Progenitor cell of endocrine pancreas (in vitro differentiated cells): Measurements from ENCODE around the gene ITGA4. TPM values are rescaled to one million over a fixed set of nuclear protein-coding genes. Genes with fewer than 3 reads are reported as not detected.

Experiments
- DNase-seq: peaks from one replicate; pipeline ENCODE4 v3.0.0; 2021; ENCODE audit warnings: low spot score; ENCODE audit not compliant: unreplicated experiment
- H3K27ac Mint-ChIP-seq: 2 replicates; pipeline ENCODE4 v1.8.0; 2021; ENCODE audit warnings: mild to moderate bottlenecking, moderate library complexity, mixed read lengths
- H3K27me3 Mint-ChIP-seq: 2 replicates; pipeline ENCODE4 v1.8.0; 2021; ENCODE audit warnings: mixed read lengths
- H3K36me3 Mint-ChIP-seq: 2 replicates; pipeline ENCODE4 v1.8.0; 2022; ENCODE audit warnings: mixed read lengths; ENCODE audit not compliant: insufficient read depth
- H3K4me1 Mint-ChIP-seq: 2 replicates; pipeline ENCODE4 v1.8.0; 2021; ENCODE audit warnings: low read depth, mixed read lengths
- H3K4me3 Mint-ChIP-seq: 2 replicates; pipeline ENCODE4 v1.8.0; 2021; ENCODE audit warnings: low read depth, mild to moderate bottlenecking, moderate library complexity, mixed read lengths
- H3K9me3 Mint-ChIP-seq: 2 replicates; pipeline ENCODE4 v1.8.0; 2021; ENCODE audit warnings: low read depth, mixed read lengths
- total RNA-seq: library from RNA; stranded (reverse); gene quantifications from 2 replicates; pipeline ENCODE4 v1.2.1, GENCODE V29; 2021
- TF ChIP-seq, protein P1 (sequence below): fragments of 200-600 bp; sonication (generic); IDR thresholded peaks from one replicate; pipeline ENCODE4 v1.5.0; 2021; ENCODE audit warnings: antibody characterized with exemption, mild to moderate bottlenecking; ENCODE audit not compliant: unreplicated experiment

Gene ITGA4
- total RNA-seq, 1 donor from 2014 or later = 0.96 TPM

DNA sequence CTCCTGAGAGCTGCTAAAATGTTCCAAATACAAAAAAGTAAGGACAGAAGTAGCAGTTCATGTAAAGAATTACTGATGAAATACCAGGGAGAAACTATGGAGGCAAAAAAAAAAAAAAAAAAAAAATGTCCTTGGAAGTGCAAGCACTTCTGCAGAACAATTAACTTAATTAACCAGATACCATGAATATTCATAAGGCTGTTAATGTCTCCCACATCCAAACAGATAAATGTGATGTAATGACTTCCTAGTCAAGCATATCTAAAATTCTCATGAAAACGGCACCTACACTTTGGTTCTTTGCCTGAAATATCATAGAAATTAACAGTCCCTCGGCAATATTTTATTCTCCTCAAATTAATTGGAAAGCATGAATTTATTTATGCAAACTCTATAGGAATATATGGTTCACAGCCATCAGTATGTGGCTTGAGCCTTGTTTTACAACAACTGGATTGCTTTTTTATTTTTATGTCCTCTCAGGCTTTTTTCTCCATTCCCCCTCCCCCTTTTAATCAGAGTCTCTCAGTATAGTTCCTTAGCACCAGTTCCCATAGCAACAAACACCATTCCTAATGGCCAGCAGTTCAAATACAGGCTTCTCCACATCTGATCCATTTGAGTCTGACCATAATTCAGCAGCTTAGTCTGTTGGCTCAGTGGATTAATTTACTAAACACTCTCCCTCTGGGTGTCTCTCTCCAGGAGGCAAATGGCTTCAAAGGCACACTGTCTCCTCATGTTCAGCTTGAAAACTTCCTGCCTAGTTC is 97.1 kb downstream of the ITGA4 start:
- no peaks in the 10 kb centered on the region for H3K36me3 Mint-ChIP-seq
- H3K27ac Mint-ChIP-seq = no peak overlapping the region
- no peaks in the 10 kb centered on the region for H3K4me1 Mint-ChIP-seq
- TF ChIP-seq, protein P1, sequence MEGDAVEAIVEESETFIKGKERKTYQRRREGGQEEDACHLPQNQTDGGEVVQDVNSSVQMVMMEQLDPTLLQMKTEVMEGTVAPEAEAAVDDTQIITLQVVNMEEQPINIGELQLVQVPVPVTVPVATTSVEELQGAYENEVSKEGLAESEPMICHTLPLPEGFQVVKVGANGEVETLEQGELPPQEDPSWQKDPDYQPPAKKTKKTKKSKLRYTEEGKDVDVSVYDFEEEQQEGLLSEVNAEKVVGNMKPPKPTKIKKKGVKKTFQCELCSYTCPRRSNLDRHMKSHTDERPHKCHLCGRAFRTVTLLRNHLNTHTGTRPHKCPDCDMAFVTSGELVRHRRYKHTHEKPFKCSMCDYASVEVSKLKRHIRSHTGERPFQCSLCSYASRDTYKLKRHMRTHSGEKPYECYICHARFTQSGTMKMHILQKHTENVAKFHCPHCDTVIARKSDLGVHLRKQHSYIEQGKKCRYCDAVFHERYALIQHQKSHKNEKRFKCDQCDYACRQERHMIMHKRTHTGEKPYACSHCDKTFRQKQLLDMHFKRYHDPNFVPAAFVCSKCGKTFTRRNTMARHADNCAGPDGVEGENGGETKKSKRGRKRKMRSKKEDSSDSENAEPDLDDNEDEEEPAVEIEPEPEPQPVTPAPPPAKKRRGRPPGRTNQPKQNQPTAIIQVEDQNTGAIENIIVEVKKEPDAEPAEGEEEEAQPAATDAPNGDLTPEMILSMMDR = no peak
- H3K4me3 Mint-ChIP-seq = no peak overlapping the region
- H3K9me3 Mint-ChIP-seq = no peaks in the 10 kb centered on the region
- no peaks in the 10 kb centered on the region for H3K27me3 Mint-ChIP-seq
- no peak for DNase-seq

DNA sequence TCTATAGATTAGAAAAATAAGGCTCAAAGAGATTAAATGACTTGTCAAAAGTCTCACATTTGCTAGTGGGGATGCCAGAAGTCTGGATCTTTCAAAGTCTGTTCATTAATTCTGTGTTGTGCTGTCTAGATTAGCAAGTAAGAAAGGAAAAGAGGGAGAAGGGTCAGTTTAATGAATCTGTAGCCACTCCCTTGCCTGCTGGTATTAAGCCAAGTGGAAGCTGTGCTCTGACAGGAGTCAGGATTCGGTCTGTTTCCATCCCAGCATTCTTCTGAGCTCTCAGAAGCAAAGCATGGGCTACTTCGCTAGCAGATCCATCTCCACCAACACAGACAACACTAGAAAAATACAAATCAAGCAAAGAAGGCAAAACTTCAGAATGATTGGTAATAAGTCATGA is 101.2 kb downstream of the ITGA4 start:
- H3K9me3 Mint-ChIP-seq = peaks cover 3% of the 10 kb centered on the region
- no peaks in the 10 kb centered on the region for H3K27me3 Mint-ChIP-seq
- H3K4me1 Mint-ChIP-seq = no peaks in the 10 kb centered on the region
- peaks cover 2% of the 10 kb centered on the region for H3K36me3 Mint-ChIP-seq
- H3K27ac Mint-ChIP-seq = no peak overlapping the region
- TF ChIP-seq, protein P1 = no peak
- DNase-seq = no peak
- H3K4me3 Mint-ChIP-seq = no peak overlapping the region

DNA sequence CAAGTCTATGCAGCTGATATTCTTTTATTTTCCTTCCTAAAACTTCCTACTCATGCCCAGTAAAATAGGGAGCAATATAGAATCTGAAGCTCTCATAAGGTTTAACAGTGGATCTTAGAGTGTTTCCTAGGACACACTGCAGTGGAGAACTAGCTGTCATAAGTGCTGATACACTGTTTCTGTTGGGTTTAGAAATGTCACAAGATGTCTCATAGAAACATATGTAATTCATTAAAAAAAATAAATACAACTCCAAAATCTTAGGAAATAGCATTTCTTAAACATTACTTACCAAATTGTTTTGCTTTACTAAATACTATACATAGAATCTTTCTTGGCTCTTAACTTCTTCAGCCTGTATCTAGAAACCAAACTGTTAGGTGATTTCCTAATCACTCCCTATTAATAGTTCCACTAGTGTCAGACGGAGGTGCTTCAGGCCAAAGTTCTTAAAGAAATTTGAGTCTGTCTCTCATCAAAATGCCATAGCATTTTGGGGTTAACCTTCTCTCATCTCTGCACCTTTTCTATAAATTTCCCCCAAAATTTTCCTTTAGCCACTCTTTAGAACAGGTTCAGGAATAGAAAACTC is 106.0 kb downstream of the ITGA4 start:
- no peak overlapping the region for H3K4me3 Mint-ChIP-seq
- no peak overlapping the region for H3K27ac Mint-ChIP-seq
- no peaks in the 10 kb centered on the region for H3K27me3 Mint-ChIP-seq
- TF ChIP-seq, protein P1 = no peak
- DNase-seq = no peak
- no peaks in the 10 kb centered on the region for H3K4me1 Mint-ChIP-seq
- peaks cover 2% of the 10 kb centered on the region for H3K36me3 Mint-ChIP-seq
- peaks cover 3% of the 10 kb centered on the region for H3K9me3 Mint-ChIP-seq

DNA sequence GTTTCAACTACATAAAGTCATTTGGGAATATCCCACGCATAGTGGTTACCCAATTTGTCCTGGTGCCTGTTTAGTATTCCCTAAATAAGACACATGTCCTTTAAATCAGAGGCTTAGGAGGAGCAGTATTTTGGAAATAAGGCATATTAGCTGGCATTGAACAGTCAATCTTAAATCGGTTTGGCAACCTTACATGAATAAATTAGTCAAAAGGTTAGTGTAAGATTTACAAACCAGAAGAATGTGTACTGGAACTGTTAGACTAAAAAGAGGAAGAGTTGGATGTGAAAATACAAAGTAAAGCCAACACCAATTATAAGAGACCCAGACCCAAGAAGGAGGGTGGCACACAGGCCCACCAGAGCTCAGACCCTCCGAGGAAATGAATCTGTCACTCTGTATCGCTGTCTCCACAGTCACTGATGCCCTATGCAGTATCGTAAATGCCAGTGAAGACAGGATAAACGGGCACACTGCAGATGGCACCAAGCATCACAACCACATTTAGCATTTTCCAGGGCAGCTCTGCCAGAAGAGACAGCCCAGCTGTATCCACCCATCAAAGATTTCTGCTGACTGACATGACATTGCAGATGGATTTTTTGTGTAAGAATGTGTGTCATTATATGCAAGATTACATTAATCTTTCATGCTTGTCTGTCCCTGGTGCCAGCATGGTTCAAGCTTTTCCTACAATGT is 109.3 kb downstream of the ITGA4 start:
- TF ChIP-seq, protein P1 = no peak
- Mint-ChIP-seq H3K27ac (no peak overlapping the region), H3K27me3 (peaks cover 14% of the 10 kb centered on the region), H3K36me3 (peaks cover 2% of the 10 kb centered on the region), H3K4me3 (no peak overlapping the region), H3K9me3 (peaks cover 3% of the 10 kb centered on the region), H3K4me1 (no peaks in the 10 kb centered on the region)
- DNase-seq = no peak

DNA sequence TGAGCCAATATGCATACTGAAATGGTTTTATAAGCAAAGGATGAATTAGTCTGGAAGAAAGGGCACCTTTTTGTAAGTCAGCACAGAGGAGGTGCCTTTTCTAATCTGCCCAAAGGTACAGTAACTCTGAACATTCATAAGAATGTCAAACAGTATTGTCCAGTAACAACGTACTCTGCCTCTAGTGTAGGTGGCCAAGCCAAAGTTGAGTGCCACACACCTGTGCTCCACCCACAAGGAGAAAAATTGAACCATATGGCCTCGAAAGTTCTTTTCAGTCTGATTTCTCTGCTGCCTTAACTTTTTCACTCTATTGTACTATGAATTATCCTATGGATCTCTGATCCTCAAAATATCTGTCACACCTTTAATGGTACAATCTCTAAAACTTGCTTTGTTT is 112.9 kb downstream of the ITGA4 start:
- TF ChIP-seq, protein P1 = no peak
- no peaks in the 10 kb centered on the region for H3K9me3 Mint-ChIP-seq
- H3K36me3 Mint-ChIP-seq = no peaks in the 10 kb centered on the region
- peaks cover 25% of the 10 kb centered on the region for H3K27me3 Mint-ChIP-seq
- no peak for DNase-seq
- H3K4me3 Mint-ChIP-seq = no peak overlapping the region
- no peaks in the 10 kb centered on the region for H3K4me1 Mint-ChIP-seq
- no peak overlapping the region for H3K27ac Mint-ChIP-seq
